NB4 (cell line): ENCODE results near the gene MICOS13.
A peak's percentile ranks its signal among the peaks of the same experiment; 100 is the strongest.
"Not testable (repeated sequence)": the region's sequence is repeated elsewhere in the genome, so short reads cannot be mapped to it uniquely, and the experiment has no call there.

ENCODE experiments used
- DNase-seq: peaks from one replicate; pipeline ENCODE4 v3.0.0; 2010; ENCODE audit warnings: low read depth
- H3K4me3 ChIP-seq: one replicate; pipeline ENCODE4 v1.5.1; 2011; ENCODE audit warnings: mild to moderate bottlenecking, low read depth, low read length, moderate library complexity
- MYC ChIP-seq: IDR thresholded peaks from 2 replicates; pipeline ENCODE4 v1.6.1; 2011; ENCODE audit warnings: low read depth, low read length
- POLR2A ChIP-seq: IDR thresholded peaks from 2 replicates; pipeline ENCODE4 v1.6.1; 2011; ENCODE audit warnings: mild to moderate bottlenecking; ENCODE audit not compliant: insufficient read length; ENCODE audit errors: extremely low read depth
- TF ChIP-seq, protein P1 (sequence below): IDR thresholded peaks from one replicate; pipeline ENCODE4 v1.5.1; 2012; ENCODE audit warnings: low read depth, low read length
- TF ChIP-seq, protein P2 (sequence below): IDR thresholded peaks from 2 replicates; pipeline ENCODE4 v1.6.1; 2011; ENCODE audit warnings: low read depth, low read length

Gene MICOS13

GRCh38 chr19:5691822-5692722 is 11.8 kb upstream of the MICOS13 start:
- TF ChIP-seq MYC (no peak), POLR2A (peak; percentile 10)
- peak overlapping the region; percentile 85 for H3K4me3 ChIP-seq
- peak; percentile 34 for DNase-seq

- H3K4me3 ChIP-seq = peak overlapping the region; percentile 85
- peak; percentile 59 for DNase-seq
- no peak for TF ChIP-seq MYC
- TF ChIP-seq, protein P1, sequence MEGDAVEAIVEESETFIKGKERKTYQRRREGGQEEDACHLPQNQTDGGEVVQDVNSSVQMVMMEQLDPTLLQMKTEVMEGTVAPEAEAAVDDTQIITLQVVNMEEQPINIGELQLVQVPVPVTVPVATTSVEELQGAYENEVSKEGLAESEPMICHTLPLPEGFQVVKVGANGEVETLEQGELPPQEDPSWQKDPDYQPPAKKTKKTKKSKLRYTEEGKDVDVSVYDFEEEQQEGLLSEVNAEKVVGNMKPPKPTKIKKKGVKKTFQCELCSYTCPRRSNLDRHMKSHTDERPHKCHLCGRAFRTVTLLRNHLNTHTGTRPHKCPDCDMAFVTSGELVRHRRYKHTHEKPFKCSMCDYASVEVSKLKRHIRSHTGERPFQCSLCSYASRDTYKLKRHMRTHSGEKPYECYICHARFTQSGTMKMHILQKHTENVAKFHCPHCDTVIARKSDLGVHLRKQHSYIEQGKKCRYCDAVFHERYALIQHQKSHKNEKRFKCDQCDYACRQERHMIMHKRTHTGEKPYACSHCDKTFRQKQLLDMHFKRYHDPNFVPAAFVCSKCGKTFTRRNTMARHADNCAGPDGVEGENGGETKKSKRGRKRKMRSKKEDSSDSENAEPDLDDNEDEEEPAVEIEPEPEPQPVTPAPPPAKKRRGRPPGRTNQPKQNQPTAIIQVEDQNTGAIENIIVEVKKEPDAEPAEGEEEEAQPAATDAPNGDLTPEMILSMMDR = no peak
- no peak for TF ChIP-seq POLR2A
- TF ChIP-seq, protein P2, sequence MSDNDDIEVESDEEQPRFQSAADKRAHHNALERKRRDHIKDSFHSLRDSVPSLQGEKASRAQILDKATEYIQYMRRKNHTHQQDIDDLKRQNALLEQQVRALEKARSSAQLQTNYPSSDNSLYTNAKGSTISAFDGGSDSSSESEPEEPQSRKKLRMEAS = no peak; the same call in 1 of the 2 replicates
These were observed 10.9 kb upstream of the MICOS13 start for GRCh38 chr19:5690955-5691821.

GRCh38 chr19:5690125-5690954 is 10.0 kb upstream of the MICOS13 start, which contains the start of gene RPL36:
TSS of gene RPL36 (plus strand) at chr19:5690295. CDS start at chr19:5690508, 213 bp downstream.
- TF ChIP-seq MYC = peak; percentile 92
- peak; percentile 97 for TF ChIP-seq POLR2A
- TF ChIP-seq, protein P1 = peak; percentile 67
- TF ChIP-seq, protein P2 = peak; percentile 83
- H3K4me3 ChIP-seq = peak within 1 kb of the TSS; percentile 85
- DNase-seq = peak; percentile 92

DNA sequence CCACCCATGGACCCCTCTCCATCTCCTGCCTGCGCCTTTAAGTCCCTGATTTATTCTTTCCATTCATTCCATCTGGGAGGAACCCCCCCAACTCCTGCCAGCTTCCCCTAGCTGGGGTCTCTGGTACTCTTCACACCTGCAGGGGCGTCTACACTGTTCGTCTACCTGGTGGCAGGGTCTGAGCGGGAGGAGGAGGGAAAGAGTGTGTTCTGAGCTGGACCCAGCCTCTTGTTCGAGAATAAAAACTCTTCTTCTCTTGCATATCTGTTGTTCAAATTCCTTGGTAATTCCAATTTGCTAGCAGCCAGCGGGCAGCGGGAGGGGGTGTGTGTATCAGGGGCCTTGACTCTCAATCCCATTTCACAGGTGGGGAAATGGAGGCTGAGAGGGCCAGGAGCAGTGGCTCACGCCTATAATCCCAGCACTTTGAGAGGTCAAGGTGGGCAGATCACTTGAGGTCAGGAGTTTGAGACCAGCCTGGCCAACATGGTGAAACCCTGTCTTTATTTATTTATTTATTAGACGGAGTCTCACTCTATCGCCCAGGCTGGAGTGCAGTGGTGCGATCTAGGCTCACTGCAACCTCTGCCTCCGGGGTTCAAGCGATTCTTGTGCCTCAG is 8.1 kb upstream of the MICOS13 start:
- DNase-seq, H3K4me3 ChIP-seq: not testable (repeated sequence)

DNA sequence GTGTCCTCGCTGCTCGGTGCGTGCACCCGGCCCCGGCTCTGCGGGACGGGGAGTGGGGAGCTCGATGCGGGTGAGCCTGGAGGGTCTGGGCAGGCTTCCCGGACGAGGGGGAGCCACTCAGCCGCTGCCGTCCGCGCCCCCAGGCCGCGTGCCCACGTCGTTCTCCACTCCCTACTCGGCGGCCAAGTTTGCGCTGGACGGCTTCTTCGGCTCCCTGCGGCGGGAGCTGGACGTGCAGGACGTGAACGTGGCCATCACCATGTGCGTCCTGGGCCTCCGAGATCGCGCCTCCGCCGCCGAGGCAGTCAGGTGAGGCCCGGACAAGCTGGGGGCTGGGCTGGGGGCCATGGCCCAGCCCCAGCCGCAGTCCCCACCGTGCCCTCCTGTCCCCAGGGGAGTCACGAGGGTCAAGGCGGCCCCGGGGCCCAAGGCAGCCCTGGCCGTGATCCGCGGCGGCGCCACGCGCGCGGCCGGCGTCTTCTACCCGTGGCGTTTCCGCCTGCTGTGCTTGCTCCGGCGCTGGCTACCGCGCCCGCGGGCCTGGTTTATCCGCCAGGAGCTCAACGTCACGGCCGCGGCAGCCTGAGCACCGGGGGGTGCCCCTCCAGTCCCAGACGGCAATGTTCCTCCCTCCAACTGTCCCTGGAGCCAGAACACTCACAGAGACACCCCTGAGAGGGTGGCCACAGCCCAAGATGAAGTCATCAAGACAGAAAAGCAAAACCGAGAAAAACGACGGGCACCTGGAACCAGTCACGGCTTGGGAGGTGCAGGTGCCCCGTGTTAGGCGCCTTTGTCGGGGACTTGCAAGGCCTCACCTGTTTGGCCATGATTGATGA is 7.3 kb upstream of the MICOS13 start:
- TF ChIP-seq, protein P1 = no peak
- TF ChIP-seq POLR2A (no peak), MYC (no peak)
- TF ChIP-seq, protein P2 = no peak
- no peak overlapping the region for H3K4me3 ChIP-seq
- DNase-seq = no peak
